CD8-positive, alpha-beta memory T cell (primary cell): ENCODE data around the gene TXNRD1. TPM values are rescaled to one million over a fixed set of nuclear protein-coding genes. Genes with fewer than 3 reads are reported as not detected.
"Not testable (repeated sequence)": the region's sequence is repeated elsewhere in the genome, so short reads cannot be mapped to it uniquely, and the experiment has no call there.

Source experiments
- CTCF ChIA-PET: fragments of 350-600 bp; sonication (Branson Sonifier 250); formaldehyde crosslinking; loops from one replicate; lab custom pipeline; 2021; ENCODE audit warnings: antibody characterized with exemption; lab: Charles Lee
- POLR2A ChIA-PET: fragments of 350-600 bp; sonication (Branson Sonifier 250); formaldehyde crosslinking; loops from one replicate; lab custom pipeline; 2021; ENCODE audit warnings: antibody characterized with exemption; lab: Charles Lee
- DNase-seq, 5 donors: peaks; one replicate each; pipeline versions ENCODE4 v3.0.0 to v3.0.0-alpha.2; 2020 to 2022; ENCODE audit warnings: mixed read lengths in 1 of 5
- H3K27ac ChIP-seq: one replicate; pipeline ENCODE4 v1.7.0; 2013; ENCODE audit warnings: low read depth, mild to moderate bottlenecking, low read length, moderate library complexity
- H3K27me3 ChIP-seq: 2 replicates; pipeline ENCODE4 v1.7.0; 2013; ENCODE audit warnings: low read length, mild to moderate bottlenecking; ENCODE audit not compliant: insufficient read depth, poor library complexity, severe bottlenecking
- H3K36me3 ChIP-seq: 2 replicates; pipeline ENCODE4 v1.7.0; 2013; ENCODE audit warnings: mild to moderate bottlenecking, low read length, moderate library complexity; ENCODE audit not compliant: insufficient read depth
- H3K4me1 ChIP-seq: 2 replicates; pipeline ENCODE4 v1.7.0; 2013; ENCODE audit warnings: mild to moderate bottlenecking, low read length, moderate library complexity; ENCODE audit not compliant: insufficient read depth
- H3K4me3 ChIP-seq: 2 replicates; pipeline ENCODE4 v1.7.0; 2013; ENCODE audit warnings: mild to moderate bottlenecking, low read length
- H3K9me3 ChIP-seq: 2 replicates; pipeline ENCODE4 v1.7.0; 2013; ENCODE audit warnings: mild to moderate bottlenecking, low read length
- H3K27ac Mint-ChIP-seq, 8 donors: one replicate each; pipeline ENCODE4 v1.8.0; 2020 to 2021; ENCODE audit warnings: mixed read lengths in 8 of 8, mild to moderate bottlenecking in 6 of 8, inconsistent platforms in 3 of 8, moderate library complexity in 3 of 8
- H3K27me3 Mint-ChIP-seq, 2 donors: one replicate each; pipeline ENCODE4 v1.8.0; 2020 to 2021; ENCODE audit warnings: mixed read lengths in 2 of 2, mild to moderate bottlenecking in 1 of 2, moderate library complexity in 1 of 2
- H3K36me3 Mint-ChIP-seq, 3 donors: one replicate each; pipeline ENCODE4 v1.8.0; 2020 to 2021; ENCODE audit warnings: mixed read lengths in 3 of 3, inconsistent platforms in 1 of 3, mild to moderate bottlenecking in 1 of 3
- H3K4me1 Mint-ChIP-seq, 3 donors: one replicate each; pipeline ENCODE4 v1.8.0; 2020 to 2021; ENCODE audit warnings: mixed read lengths in 3 of 3, inconsistent platforms in 1 of 3, mild to moderate bottlenecking in 1 of 3
- H3K4me3 Mint-ChIP-seq, 7 donors: one replicate each; pipeline ENCODE4 v1.8.0; 2020 to 2021; ENCODE audit warnings: mixed read lengths in 7 of 7, mild to moderate bottlenecking in 6 of 7, moderate library complexity in 4 of 7, inconsistent platforms in 2 of 7
- H3K9me3 Mint-ChIP-seq, 5 donors: one replicate each; pipeline ENCODE4 v1.8.0; 2020 to 2022; ENCODE audit warnings: mixed read lengths in 5 of 5, mild to moderate bottlenecking in 3 of 5, moderate library complexity in 2 of 5, inconsistent platforms in 1 of 5
- polyA plus RNA-seq: library from polyadenylated mRNA; unstranded; fragments of 300-500 nt; fragmentation: Illumina TruSeq; gene quantifications from one replicate; pipeline ENCODE4 v1.2.3, GENCODE V29; 2021
- total RNA-seq, 2 experiments: library from RNA; stranded (reverse); gene quantifications; one replicate each; pipeline ENCODE4 v1.2.3, GENCODE V29; 2021

The TXNRD1 gene
- total and polyA plus RNA-seq, 3 experiments from 2014 or later: 30.6 to 107 (median 103) TPM

GRCh38 chr12:104381731-104382480 lies 166.3 kb downstream of the TXNRD1 start:
- peak overlapping the region in 3 of 8 donors; percentile 0 to 26 (median 8) for H3K27ac Mint-ChIP-seq

GRCh38 chr12:104384141-104384880 lies 168.7 kb downstream of the TXNRD1 start:
- peaks cover 9 to 13% (median 11%) of the 10 kb centered on the region in 3 donors for H3K4me1 Mint-ChIP-seq
- POLR2A ChIA-PET: no interaction called here
- H3K9me3 ChIP-seq: no peaks in the 10 kb centered on the region
- no peaks in the 10 kb centered on the region for H3K4me1 ChIP-seq
- CTCF ChIA-PET: interaction anchor here (4.0 to 4.9 kb wide), 2 partner anchors 494 to 670 kb away, joined by 25 to 70 read pairs; no protein-coding TSS in a partner anchor
- no peaks in the 10 kb centered on the region for H3K9me3 Mint-ChIP-seq
- no peak overlapping the region for H3K27ac ChIP-seq
- no peaks in the 10 kb centered on the region for H3K27me3 ChIP-seq
- H3K4me3 Mint-ChIP-seq: no peak overlapping the region
- no peaks in the 10 kb centered on the region for H3K36me3 ChIP-seq
- peaks cover 5 to 10% of the 10 kb centered on the region in 2 donors for H3K27me3 Mint-ChIP-seq
- H3K36me3 Mint-ChIP-seq: no peaks in the 10 kb centered on the region
- H3K27ac Mint-ChIP-seq: peak overlapping the region in 1 of 8 donors; percentile 52
- no peak overlapping the region for H3K4me3 ChIP-seq
- no peak for DNase-seq

More at GRCh38 chr12:104381731-104382480, 166.3 kb downstream of the TXNRD1 start:
- CTCF ChIA-PET: interaction anchor here (0.6 to 4.9 kb wide), 81 partner anchors 9 to 697 kb away, joined by 3 to 70 read pairs (median 4); partner anchors contain the start of genes CHST11 and SLC41A2
- peak overlapping the region in 2 of 7 donors; percentile 25 to 28 for H3K4me3 Mint-ChIP-seq
- peaks cover 5 to 10% of the 10 kb centered on the region in 2 donors for H3K27me3 Mint-ChIP-seq
- Histone ChIP-seq H3K4me3 (no peak overlapping the region), H3K36me3 (no peaks in the 10 kb centered on the region), H3K27ac (no peak overlapping the region), H3K9me3 (no peaks in the 10 kb centered on the region), H3K4me1 (no peaks in the 10 kb centered on the region), H3K27me3 (no peaks in the 10 kb centered on the region)
- peaks cover 9 to 13% (median 11%) of the 10 kb centered on the region in 3 donors for H3K4me1 Mint-ChIP-seq
- no peaks in the 10 kb centered on the region for H3K9me3 Mint-ChIP-seq
- POLR2A ChIA-PET: no interaction called here
- H3K36me3 Mint-ChIP-seq: no peaks in the 10 kb centered on the region
- DNase-seq: peak; percentile 70 to 85 (median 70)

DNA sequence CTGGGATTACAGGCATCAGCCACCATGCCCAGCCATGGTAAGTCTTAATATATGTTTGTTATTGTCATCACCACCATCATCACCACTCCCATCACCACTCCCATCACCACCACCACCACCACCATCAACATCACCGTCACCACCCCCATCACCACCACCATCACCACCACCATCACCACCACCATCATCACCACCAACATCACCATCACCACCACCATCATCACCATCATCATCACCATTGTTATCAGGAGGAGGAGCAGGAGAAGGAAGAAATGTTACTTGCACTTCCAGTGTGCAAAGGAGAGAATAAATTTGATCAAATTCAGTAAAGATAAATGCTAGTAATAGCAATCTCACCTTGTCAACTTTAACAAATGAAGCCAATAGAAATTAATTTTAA lies 169.9 kb downstream of the TXNRD1 start:
- no peak overlapping the region for H3K27ac ChIP-seq
- no peaks in the 10 kb centered on the region for H3K9me3 Mint-ChIP-seq
- H3K27ac Mint-ChIP-seq: peak overlapping the region in 1 of 8 donors; percentile 27
- no peaks in the 10 kb centered on the region for H3K4me1 ChIP-seq
- peaks cover 3 to 8% of the 10 kb centered on the region in 2 donors for H3K27me3 Mint-ChIP-seq
- no peak overlapping the region for H3K4me3 Mint-ChIP-seq
- no peaks in the 10 kb centered on the region for H3K9me3 ChIP-seq
- ChIA-PET CTCF (no interaction called here), POLR2A (no interaction called here)
- no peaks in the 10 kb centered on the region for H3K36me3 Mint-ChIP-seq
- no peaks in the 10 kb centered on the region for H3K36me3 ChIP-seq
- H3K27me3 ChIP-seq: no peaks in the 10 kb centered on the region
- no peak for DNase-seq
- H3K4me3 ChIP-seq: no peak overlapping the region
- peaks cover 9 to 13% (median 11%) of the 10 kb centered on the region in 3 donors for H3K4me1 Mint-ChIP-seq

- POLR2A ChIA-PET: no interaction called here
- no peak overlapping the region for H3K27ac ChIP-seq
- Mint-ChIP-seq H3K4me1 (peaks cover 9 to 11% (median 11%) of the 10 kb centered on the region in 3 donors), H3K27me3 (peaks cover 0 to 3% of the 10 kb centered on the region in 2 donors), H3K36me3 (no peaks in the 10 kb centered on the region), H3K27ac (no peak overlapping the region), H3K4me3 (no peak overlapping the region), H3K9me3 (no peaks in the 10 kb centered on the region)
- no peaks in the 10 kb centered on the region for H3K27me3 ChIP-seq
- DNase-seq: no peak
- H3K4me3 ChIP-seq: no peak overlapping the region
- no peaks in the 10 kb centered on the region for H3K36me3 ChIP-seq
- no peaks in the 10 kb centered on the region for H3K4me1 ChIP-seq
- H3K9me3 ChIP-seq: no peaks in the 10 kb centered on the region
- CTCF ChIA-PET: no interaction called here
These were observed 170.9 kb downstream of the TXNRD1 start for GRCh38 chr12:104386461-104386860.

- H3K4me1 ChIP-seq: no peaks in the 10 kb centered on the region
- POLR2A ChIA-PET: no interaction called here
These were observed 171.6 kb downstream of the TXNRD1 start for GRCh38 chr12:104387190-104387589.

GRCh38 chr12:104394086-104394485 lies 178.5 kb downstream of the TXNRD1 start:
- H3K9me3 ChIP-seq, POLR2A ChIA-PET, H3K4me3 ChIP-seq, H3K4me1 ChIP-seq, H3K27me3 ChIP-seq, H3K4me3 Mint-ChIP-seq, H3K4me1 Mint-ChIP-seq, H3K27ac Mint-ChIP-seq, H3K27me3 Mint-ChIP-seq, H3K36me3 ChIP-seq, H3K27ac ChIP-seq, DNase-seq: not testable (repeated sequence)
- peaks cover 2 to 15% (median 7%) of the 10 kb centered on the region in 5 donors for H3K9me3 Mint-ChIP-seq
- CTCF ChIA-PET: interaction anchor here (1.2 kb wide), 1 partner anchor 12 kb away, joined by 5 read pairs; no protein-coding TSS in a partner anchor
- H3K36me3 Mint-ChIP-seq: peaks cover 0 to 19% (median 5%) of the 10 kb centered on the region in 3 donors

More at GRCh38 chr12:104387190-104387589, 171.6 kb downstream of the TXNRD1 start:
- Mint-ChIP-seq H3K27me3 (no peaks in the 10 kb centered on the region), H3K4me1 (peaks cover 3 to 4% (median 3%) of the 10 kb centered on the region in 3 donors), H3K36me3 (no peaks in the 10 kb centered on the region), H3K27ac (no peak overlapping the region), H3K4me3 (no peak overlapping the region), H3K9me3 (no peaks in the 10 kb centered on the region)
- no peak overlapping the region for H3K4me3 ChIP-seq
- no peaks in the 10 kb centered on the region for H3K36me3 ChIP-seq
- H3K27me3 ChIP-seq: no peaks in the 10 kb centered on the region
- no peak for DNase-seq
- CTCF ChIA-PET: no interaction called here
- H3K9me3 ChIP-seq: no peaks in the 10 kb centered on the region
- no peak overlapping the region for H3K27ac ChIP-seq
